HG03196 (cell line): ENCODE measurements around the gene MSH5.

Source experiments
- ATAC-seq: cut with Tn5 transposase; IDR thresholded peaks from one replicate; pipeline ENCODE4 v1.9.1; 2021; ENCODE audit not compliant: unreplicated experiment

MSH5 gene

GRCh38 chr6:31729515-31729978 lies 10.3 kb upstream of the MSH5 start:
- no peak for ATAC-seq

- ATAC-seq = no peak
Measured at GRCh38 chr6:31729979-31730630, 9.7 kb upstream of the MSH5 start.

GRCh38 chr6:31730631-31731086 lies 9.1 kb upstream of the MSH5 start:
- no peak for ATAC-seq

GRCh38 chr6:31732029-31732428 lies 7.8 kb upstream of the MSH5 start:
- no peak for ATAC-seq

- no peak for ATAC-seq
Measured at GRCh38 chr6:31733734-31734133, 6.1 kb upstream of the MSH5 start.

- no peak for ATAC-seq
Measured at GRCh38 chr6:31734247-31734820, 5.5 kb upstream of the MSH5 start.

GRCh38 chr6:31734821-31735406 lies 4.9 kb upstream of the MSH5 start:
- peak; percentile 33 for ATAC-seq

GRCh38 chr6:31736021-31736767 lies 3.6 kb upstream of the MSH5 start, which contains the start of gene CLIC1:
Gene CLIC1 (minus strand): TSS chr6:31736530. CDS start chr6:31736300, 230 bp downstream.
- ATAC-seq = peak; percentile 23

GRCh38 chr6:31736768-31737314 lies 3.0 kb upstream of the MSH5 start:
- ATAC-seq = no peak

GRCh38 chr6:31737315-31737990 lies 2.4 kb upstream of the MSH5 start:
- no peak for ATAC-seq

GRCh38 chr6:31737991-31738979 lies 1.5 kb upstream of the MSH5 start:
- ATAC-seq = no peak

- no peak for ATAC-seq
Measured at GRCh38 chr6:31740397-31741223, 805 bp downstream of the MSH5 start.

- ATAC-seq = no peak
Measured at GRCh38 chr6:31741815-31742214, 2.0 kb downstream of the MSH5 start.

- no peak for ATAC-seq
Measured at GRCh38 chr6:31742894-31743293, 3.1 kb downstream of the MSH5 start.

- ATAC-seq = no peak
Measured at GRCh38 chr6:31744422-31744821, 4.6 kb downstream of the MSH5 start.

- ATAC-seq = no peak
Measured at GRCh38 chr6:31749301-31750036, 9.7 kb downstream of the MSH5 start.

GRCh38 chr6:31750411-31751022 lies 10.7 kb downstream of the MSH5 start:
- ATAC-seq = no peak
